ENCODE measurements around the gene C9orf85. TPM values are rescaled to one million over a fixed set of nuclear protein-coding genes. Genes with fewer than 3 reads are reported as not detected.

C9orf85 gene
- total and polyA plus RNA-seq, 11 donors, result 3.6 to 9.7 (median 4.8) TPM

- no peak overlapping the region for H3K27ac ChIP-seq
- peaks cover 0 to 51% (median 10%) of the 10 kb centered on the region in 12 donors for H3K4me1 ChIP-seq
- intact Hi-C loops (cut with DNase I), result loop anchor here in 3 of 10 donors (10.0 kb wide), 2 partner anchors 63 to 87 kb away; no protein-coding TSS in a partner anchor
- H3K27me3 ChIP-seq, result no peaks in the 10 kb centered on the region
- H3K36me3 ChIP-seq, result peaks cover 0 to 12% (median 0%) of the 10 kb centered on the region in 9 donors
- WGBS, 4 donors, result 60 to 70% (median 64%) methylated on average over 6 of the region's 6 CpGs
- DNase-seq, result no peak
- no peak overlapping the region for H3K4me3 ChIP-seq
- no peak for ATAC-seq
- no peaks in the 10 kb centered on the region for H3K9me3 ChIP-seq
- TF ChIP-seq POLR2A (IDR thresholded peaks at IDR 0.05), result no peak
- TF ChIP-seq CTCF (IDR thresholded peaks at IDR 0.05), result no peak
These were observed 9.5 kb upstream of the C9orf85 start for GRCh38 chr9:71901695-71902597.

GRCh38 chr9:71904076-71904475 is 7.4 kb upstream of the C9orf85 start:
- WGBS, 4 donors, result 32 to 40% (median 37%) methylated on average over 2 of the region's 2 CpGs
- TF ChIP-seq POLR2A (IDR thresholded peaks at IDR 0.05), result no peak
- TF ChIP-seq CTCF (IDR thresholded peaks at IDR 0.05), result no peak
- Histone ChIP-seq H3K4me3 (no peak overlapping the region), H3K4me1 (peaks cover 0 to 44% (median 13%) of the 10 kb centered on the region in 12 donors), H3K27me3 (no peaks in the 10 kb centered on the region), H3K36me3 (peaks cover 0 to 12% (median 0%) of the 10 kb centered on the region in 9 donors), H3K27ac (no peak overlapping the region), H3K9me3 (no peaks in the 10 kb centered on the region)
- DNase-seq, result no peak
- intact Hi-C loops (cut with DNase I), result loop anchor here in 3 of 10 donors (10.0 kb wide), 2 partner anchors 61 to 89 kb away; no protein-coding TSS in a partner anchor
- no peak for ATAC-seq

GRCh38 chr9:71908825-71909224 is 2.6 kb upstream of the C9orf85 start:
- Histone ChIP-seq H3K27ac (no peak overlapping the region), H3K4me1 (peaks cover 0 to 49% (median 30%) of the 10 kb centered on the region in 12 donors), H3K9me3 (no peaks in the 10 kb centered on the region), H3K4me3 (peak overlapping the region in 9 of 12 donors; percentile 66 to 97 (median 93)), H3K27me3 (no peaks in the 10 kb centered on the region), H3K36me3 (peaks cover 0 to 12% (median 0%) of the 10 kb centered on the region in 9 donors)
- intact Hi-C loops (cut with DNase I), result loop anchor here in 3 of 10 donors (10.0 kb wide), 2 partner anchors 56 to 94 kb away; no protein-coding TSS in a partner anchor
- DNase-seq, result no peak
- TF ChIP-seq POLR2A (IDR thresholded peaks at IDR 0.05) (no peak), CTCF (IDR thresholded peaks at IDR 0.05) (no peak)
- WGBS, 4 donors, result 50 to 73% (median 60%) methylated on average over 1 of the region's 1 CpG
- no peak for ATAC-seq
